ENCODE results near the gene PIGN.
"Not testable (repeated sequence)": the region's sequence is repeated elsewhere in the genome, so short reads cannot be mapped to it uniquely, and the experiment has no call there.

Gene PIGN

GRCh38 chr18:62196079-62196478, 9.2 kb upstream of the PIGN start:
- Mint-ChIP-seq H3K4me3 (no peak overlapping the region), H3K27ac (peak overlapping the region; percentile 48), H3K9me3 (no peaks in the 10 kb centered on the region), H3K36me3 (peaks cover 12% of the 10 kb centered on the region), H3K4me1 (peaks cover 62% of the 10 kb centered on the region)
- ATAC-seq, result no peak
- DNase-seq (ENCODE audit: low spot score in 2 of 2), result no peak

GRCh38 chr18:62189208-62189607, 2.4 kb upstream of the PIGN start:
- Mint-ChIP-seq H3K27ac (peak overlapping the region; percentile 97), H3K36me3 (peaks cover 26% of the 10 kb centered on the region), H3K9me3 (no peaks in the 10 kb centered on the region), H3K4me1 (peaks cover 52% of the 10 kb centered on the region), H3K4me3 (peak overlapping the region; percentile 99)
- no peak for ATAC-seq
- no peak for DNase-seq (ENCODE audit: low spot score in 2 of 2)

DNA sequence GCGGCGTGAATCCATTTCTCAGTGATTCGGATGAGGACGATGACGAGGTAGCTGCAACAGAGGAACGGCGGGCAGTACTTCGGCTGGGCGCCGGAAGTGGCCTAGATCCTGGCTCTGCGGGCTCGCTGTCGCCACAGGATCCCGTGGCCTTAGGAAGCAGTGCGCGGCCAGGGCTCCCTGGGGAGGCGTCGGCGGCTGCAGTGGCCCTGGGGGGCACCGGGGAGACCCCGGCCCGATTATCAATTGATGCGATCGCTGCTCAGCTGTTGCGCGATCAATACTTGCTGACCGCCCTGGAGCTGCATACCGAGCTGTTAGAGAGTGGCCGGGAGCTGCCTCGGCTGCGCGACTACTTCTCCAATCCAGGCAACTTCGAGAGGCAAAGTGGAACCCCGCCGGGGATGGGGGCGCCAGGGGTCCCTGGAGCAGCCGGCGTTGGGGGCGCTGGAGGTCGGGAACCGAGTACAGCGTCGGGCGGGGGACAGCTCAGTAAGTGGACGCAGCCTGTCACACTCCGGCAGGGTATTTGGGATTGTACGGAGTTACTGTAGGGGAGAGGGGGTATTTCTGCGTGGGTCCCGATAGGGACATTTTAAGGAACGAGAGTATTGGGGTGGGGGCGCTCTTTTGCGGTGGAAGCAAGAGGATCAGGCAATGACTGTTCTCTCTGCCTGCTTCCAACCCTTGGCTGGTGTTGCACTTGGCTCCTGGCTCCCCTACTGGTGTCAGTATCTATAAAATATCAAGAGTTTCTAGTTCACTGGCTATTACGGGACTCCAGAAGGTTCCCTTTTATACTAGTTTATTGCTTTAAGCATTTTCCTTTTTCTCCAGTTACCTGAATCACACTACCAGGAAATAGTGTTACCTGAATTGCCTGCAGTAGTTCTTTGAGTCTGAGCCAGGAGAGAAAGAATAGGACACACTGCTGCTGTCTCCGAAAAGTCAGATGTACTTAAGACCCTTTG, 971 bp upstream of the PIGN start:
- Mint-ChIP-seq H3K36me3 (peaks cover 31% of the 10 kb centered on the region), H3K27ac (peak overlapping the region; percentile 97), H3K9me3 (no peaks in the 10 kb centered on the region), H3K4me1 (peaks cover 45% of the 10 kb centered on the region), H3K4me3 (peak overlapping the region; percentile 99)
- peak; percentile 19 to 59 for DNase-seq (ENCODE audit: low spot score in 2 of 2)
- no peak for ATAC-seq

- H3K9me3 Mint-ChIP-seq, result no peaks in the 10 kb centered on the region
- H3K36me3 Mint-ChIP-seq, result peaks cover 31% of the 10 kb centered on the region
- peak; percentile 1 for ATAC-seq
- no peak for DNase-seq (ENCODE audit: low spot score in 2 of 2)
- peak overlapping the region; percentile 99 for H3K4me3 Mint-ChIP-seq
- H3K4me1 Mint-ChIP-seq, result peaks cover 36% of the 10 kb centered on the region
- peak overlapping the region; percentile 97 for H3K27ac Mint-ChIP-seq
Observed at GRCh38 chr18:62186499-62186773, 420 bp downstream of the PIGN start.

- DNase-seq (ENCODE audit: low spot score in 2 of 2), result peak; percentile 14 to 69
- Mint-ChIP-seq H3K9me3 (no peaks in the 10 kb centered on the region), H3K4me3 (no peak overlapping the region), H3K4me1 (peaks cover 16% of the 10 kb centered on the region), H3K36me3 (peaks cover 20% of the 10 kb centered on the region), H3K27ac (no peak overlapping the region)
- ATAC-seq, result no peak
Observed at GRCh38 chr18:62183578-62184195, 3.2 kb downstream of the PIGN start.

DNA sequence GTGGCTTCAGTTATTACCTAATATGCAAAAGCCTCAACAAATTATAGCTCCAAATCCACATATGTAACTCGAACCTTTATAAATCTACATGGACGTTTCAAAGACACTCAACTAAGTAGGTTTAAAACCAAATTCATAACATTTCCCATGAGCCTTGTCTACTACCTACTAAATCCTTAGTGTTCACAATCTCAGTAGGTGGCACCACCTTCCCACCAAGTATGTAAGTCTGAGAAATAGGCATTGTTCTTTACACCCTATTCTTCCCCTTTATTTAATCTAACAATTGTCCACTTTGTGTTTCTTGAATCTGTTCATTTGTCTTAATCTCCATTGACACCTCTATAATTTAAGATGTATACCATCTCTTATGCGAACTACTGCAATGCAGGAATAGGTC, 4.6 kb downstream of the PIGN start:
- Mint-ChIP-seq H3K4me3 (no peak overlapping the region), H3K36me3 (peaks cover 16% of the 10 kb centered on the region), H3K4me1 (peaks cover 16% of the 10 kb centered on the region), H3K9me3 (no peaks in the 10 kb centered on the region), H3K27ac (no peak overlapping the region)
- no peak for ATAC-seq
- DNase-seq (ENCODE audit: low spot score in 2 of 2), result no peak

- no peak overlapping the region for H3K27ac Mint-ChIP-seq
- no peak for ATAC-seq
- H3K4me3 Mint-ChIP-seq, result no peak overlapping the region
- no peak for DNase-seq (ENCODE audit: low spot score in 2 of 2)
- no peaks in the 10 kb centered on the region for H3K9me3 Mint-ChIP-seq
- H3K4me1 Mint-ChIP-seq, result peaks cover 17% of the 10 kb centered on the region
- H3K36me3 Mint-ChIP-seq, result peaks cover 5% of the 10 kb centered on the region
Observed at GRCh38 chr18:62179213-62179612, 7.6 kb downstream of the PIGN start.

DNA sequence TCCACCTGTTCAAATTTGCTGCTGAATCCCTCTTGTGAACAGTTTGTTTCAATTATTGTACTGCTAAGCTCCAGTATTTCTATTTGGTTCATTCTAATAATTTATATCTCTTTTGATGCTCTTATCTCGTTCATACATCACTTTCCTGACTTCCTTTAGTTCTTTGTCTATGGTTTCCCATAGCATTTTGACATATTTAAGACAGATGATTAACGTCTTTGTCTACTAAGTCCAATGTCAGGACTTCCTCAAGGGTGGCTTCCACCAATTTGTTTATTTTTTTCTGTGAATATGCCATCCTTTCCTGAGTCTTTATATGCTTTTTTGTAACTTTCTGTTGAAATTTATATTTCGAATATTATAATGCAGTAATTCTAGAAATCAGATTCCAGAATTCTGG, 9.6 kb downstream of the PIGN start:
- Mint-ChIP-seq H3K36me3 (no peaks in the 10 kb centered on the region), H3K9me3 (no peaks in the 10 kb centered on the region), H3K27ac (no peak overlapping the region), H3K4me3 (no peak overlapping the region), H3K4me1 (peaks cover 11% of the 10 kb centered on the region)
- no peak for ATAC-seq
- DNase-seq (ENCODE audit: low spot score in 2 of 2), result no peak

GRCh38 chr18:62175521-62175920, 11.3 kb downstream of the PIGN start:
- DNase-seq (ENCODE audit: low spot score in 2 of 2), result no peak
- H3K27ac Mint-ChIP-seq, result no peak overlapping the region
- H3K4me1 Mint-ChIP-seq, result peaks cover 6% of the 10 kb centered on the region
- H3K36me3 Mint-ChIP-seq, result no peaks in the 10 kb centered on the region
- H3K4me3 Mint-ChIP-seq, result no peak overlapping the region
- no peaks in the 10 kb centered on the region for H3K9me3 Mint-ChIP-seq
- ATAC-seq, result peak; percentile 74

DNA sequence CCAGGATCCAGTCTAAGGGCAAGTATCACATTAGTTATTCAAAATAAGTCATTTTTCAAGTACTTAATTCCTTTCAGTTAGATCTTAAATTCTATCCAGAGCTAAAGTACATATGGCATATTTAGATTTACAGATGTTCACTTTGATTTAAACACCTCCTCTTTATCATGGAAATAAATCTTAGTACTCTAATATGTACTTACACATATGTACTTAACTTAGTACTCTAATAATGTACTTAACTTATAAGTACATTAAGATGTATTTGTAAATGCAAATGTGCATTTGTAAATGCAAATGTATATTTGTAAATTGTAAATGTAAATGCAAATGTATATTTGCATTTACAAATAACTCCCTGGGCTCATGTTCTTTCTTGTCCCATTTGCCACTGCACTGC, 14.6 kb downstream of the PIGN start:
- Mint-ChIP-seq H3K36me3 (no peaks in the 10 kb centered on the region), H3K27ac (no peak overlapping the region), H3K9me3 (no peaks in the 10 kb centered on the region), H3K4me1 (peaks cover 6% of the 10 kb centered on the region), H3K4me3 (no peak overlapping the region)
- no peak for ATAC-seq
- no peak for DNase-seq (ENCODE audit: low spot score in 2 of 2)

DNA sequence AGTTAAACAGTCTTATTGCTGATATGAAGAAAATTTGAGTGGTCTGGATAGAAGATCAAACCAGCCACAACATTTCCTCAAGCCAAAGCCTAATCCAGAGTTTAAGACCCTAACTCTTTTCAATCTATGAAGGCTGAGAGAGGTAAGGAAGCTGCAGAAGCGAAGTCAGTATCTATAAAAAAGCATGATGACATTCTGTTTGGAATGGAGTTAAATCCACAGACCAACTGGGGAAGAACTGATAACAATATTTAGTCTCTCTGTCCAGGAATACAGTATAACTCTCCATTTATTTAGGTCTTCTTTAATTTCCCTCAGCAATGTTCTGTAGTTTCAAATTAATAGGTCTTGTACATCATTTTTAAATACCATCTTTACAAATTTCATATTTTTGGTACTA, 16.0 kb downstream of the PIGN start:
- Mint-ChIP-seq H3K27ac (no peak overlapping the region), H3K4me1 (peaks cover 9% of the 10 kb centered on the region), H3K9me3 (no peaks in the 10 kb centered on the region), H3K36me3 (no peaks in the 10 kb centered on the region), H3K4me3 (no peak overlapping the region)
- ATAC-seq, result no peak
- no peak for DNase-seq (ENCODE audit: low spot score in 2 of 2)

DNA sequence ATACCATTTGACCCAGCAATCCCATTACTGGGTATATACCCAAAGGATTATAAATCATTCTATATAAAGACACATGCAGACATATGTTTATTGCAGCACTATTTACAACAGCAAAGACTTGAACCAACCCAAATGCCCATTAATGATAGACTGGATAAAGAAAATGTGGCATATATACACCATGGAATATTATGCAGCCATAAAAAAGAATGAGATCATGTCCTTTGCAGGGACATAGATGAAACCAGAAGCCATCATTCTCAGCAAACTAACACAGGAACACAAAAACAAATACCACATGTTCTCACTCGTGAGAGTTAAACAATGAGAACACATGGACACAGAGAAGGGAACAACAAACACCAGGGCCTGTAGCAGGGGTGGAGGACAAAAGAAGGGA, 20.3 kb downstream of the PIGN start:
- not testable (repeated sequence) for H3K36me3 Mint-ChIP-seq; DNase-seq (ENCODE audit: low spot score in 2 of 2); H3K27ac Mint-ChIP-seq; H3K9me3 Mint-ChIP-seq; ATAC-seq; H3K4me3 Mint-ChIP-seq
- peaks cover 22% of the 10 kb centered on the region for H3K4me1 Mint-ChIP-seq

DNA sequence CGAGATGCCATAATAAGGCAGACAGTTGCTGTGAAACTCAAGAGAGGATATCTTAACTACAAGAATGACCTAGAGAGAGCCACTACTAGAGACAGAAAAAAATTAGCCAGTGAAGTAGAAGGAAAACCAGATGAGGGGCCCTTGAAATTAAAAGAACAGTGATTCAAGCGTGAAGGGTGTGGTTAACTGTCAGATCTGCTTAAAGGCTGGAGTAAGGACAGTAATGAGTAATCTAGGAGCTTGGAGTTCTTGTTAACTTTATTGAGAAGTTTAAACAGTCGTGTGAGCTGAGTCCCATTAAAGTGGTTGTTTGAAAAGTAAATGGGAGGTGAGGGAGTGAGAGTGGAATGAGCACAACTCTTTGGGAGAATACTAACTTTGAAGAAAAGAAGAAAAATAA, 21.3 kb downstream of the PIGN start:
- no peak for ATAC-seq
- Mint-ChIP-seq H3K4me3 (no peak overlapping the region), H3K9me3 (peaks cover 7% of the 10 kb centered on the region)

DNA sequence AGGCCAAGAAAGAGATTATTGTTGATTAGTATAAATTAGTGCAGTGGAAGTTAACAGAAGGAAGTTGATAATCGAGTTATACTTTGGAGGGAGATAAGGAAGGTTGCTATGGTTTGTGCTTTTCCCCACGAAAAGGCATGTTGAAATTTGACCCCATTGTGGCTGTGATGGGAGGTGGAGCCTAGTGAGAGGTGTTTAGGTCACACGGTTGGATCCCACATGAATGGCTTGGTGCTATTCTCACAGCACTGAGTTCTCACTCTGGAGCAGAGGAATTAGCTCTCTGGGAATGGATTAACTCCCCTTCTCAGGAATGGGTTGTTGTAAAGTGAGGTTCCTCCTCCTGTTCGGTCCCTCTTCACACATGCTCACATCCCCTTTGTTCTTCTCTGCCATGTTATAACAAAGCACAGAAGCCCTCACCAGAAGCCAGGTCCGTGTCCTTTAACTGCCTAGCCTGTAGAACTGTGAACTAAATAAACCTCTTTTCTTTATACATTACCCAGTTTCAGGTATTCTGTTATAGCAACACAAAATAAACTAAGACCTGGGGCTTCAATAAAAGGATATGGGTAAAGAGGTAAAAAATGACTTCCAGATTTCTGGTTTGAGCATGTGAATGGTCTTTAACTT, 21.9 kb downstream of the PIGN start:
- ATAC-seq (no peak), DNase-seq (ENCODE audit: low spot score in 2 of 2) (no peak)
- Mint-ChIP-seq H3K4me3 (no peak overlapping the region), H3K9me3 (peaks cover 7% of the 10 kb centered on the region), H3K4me1 (peaks cover 22% of the 10 kb centered on the region), H3K36me3 (peaks cover 12% of the 10 kb centered on the region), H3K27ac (no peak overlapping the region)

More for the DNA sequence above, 21.3 kb downstream of the PIGN start:
- peaks cover 22% of the 10 kb centered on the region for H3K4me1 Mint-ChIP-seq
- no peak overlapping the region for H3K27ac Mint-ChIP-seq
- peaks cover 6% of the 10 kb centered on the region for H3K36me3 Mint-ChIP-seq
- no peak for DNase-seq (ENCODE audit: low spot score in 2 of 2)

- no peak overlapping the region for H3K4me3 Mint-ChIP-seq
- DNase-seq (ENCODE audit: low spot score in 2 of 2), result no peak
- no peak for ATAC-seq
- H3K27ac Mint-ChIP-seq, result no peak overlapping the region
- peaks cover 7% of the 10 kb centered on the region for H3K9me3 Mint-ChIP-seq
- peaks cover 16% of the 10 kb centered on the region for H3K36me3 Mint-ChIP-seq
- peaks cover 22% of the 10 kb centered on the region for H3K4me1 Mint-ChIP-seq
Observed at GRCh38 chr18:62164310-62164709, 22.5 kb downstream of the PIGN start.

DNA sequence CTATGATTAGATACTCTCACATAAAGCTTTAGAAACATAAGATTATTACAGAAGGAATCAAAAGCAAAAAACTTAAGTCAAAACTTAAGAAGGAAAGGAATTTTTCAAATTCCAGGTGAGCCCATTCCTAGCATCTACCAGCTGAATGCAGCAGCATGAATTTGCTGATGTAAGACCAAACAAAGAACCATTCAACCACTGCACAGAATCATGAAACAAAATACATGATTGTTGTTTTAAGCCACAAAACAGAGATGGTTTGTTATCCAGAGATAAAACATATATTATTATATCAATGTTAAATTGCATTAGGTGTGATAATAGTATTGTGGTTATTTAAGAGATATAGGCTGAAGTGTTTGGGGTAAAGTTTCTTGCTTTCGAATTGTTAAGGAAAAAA, 29.0 kb downstream of the PIGN start:
- no peaks in the 10 kb centered on the region for H3K9me3 Mint-ChIP-seq
- H3K27ac Mint-ChIP-seq, result no peak overlapping the region
- peaks cover 36% of the 10 kb centered on the region for H3K36me3 Mint-ChIP-seq
- DNase-seq (ENCODE audit: low spot score in 2 of 2), result no peak
- no peak for ATAC-seq
- no peak overlapping the region for H3K4me3 Mint-ChIP-seq
- H3K4me1 Mint-ChIP-seq, result no peaks in the 10 kb centered on the region

All from stimulated activated effector memory CD8-positive, alpha-beta T cell treated with anti-CD3 and anti-CD28 coated beads, Interleukin-12 subunit alpha, Interleukin-12 subunit beta, amount 100 ng/mL, for 72 hours (primary cell).